Neural progenitor cell (in vitro differentiated cells): ENCODE data around the gene SAPCD1. TPM values are rescaled to one million over a fixed set of nuclear protein-coding genes. Genes with fewer than 3 reads are reported as not detected.

Experiments used
- DNase-seq: peaks from one replicate; pipeline ENCODE4 v3.0.0-alpha.2; 2016; ENCODE audit warnings: low spot score
- H2AFZ ChIP-seq: fragments of 200-600 bp; sonication (generic); replicated peaks from 2 replicates; pipeline ENCODE4 v1.6.1; 2016; ENCODE audit warnings: antibody characterized with exemption
- H3F3A ChIP-seq: fragments of 200-600 bp; sonication (generic); 2 replicates; pipeline ENCODE4 v1.6.1; 2016; ENCODE audit warnings: antibody characterized with exemption, low read depth
- H3K27ac ChIP-seq: fragments of 200-600 bp; sonication (generic); 2 replicates; pipeline ENCODE4 v1.5.1; 2016; ENCODE audit warnings: mild to moderate bottlenecking
- H3K27me3 ChIP-seq: fragments of 200-600 bp; sonication (generic); 2 replicates; pipeline ENCODE4 v1.6.1; 2016; ENCODE audit warnings: mild to moderate bottlenecking, moderate library complexity
- H3K36me3 ChIP-seq: fragments of 200-600 bp; sonication (generic); 2 replicates; pipeline ENCODE4 v1.5.1; 2016
- H3K4me1 ChIP-seq: fragments of 200-600 bp; sonication (generic); 2 replicates; pipeline ENCODE4 v1.6.1; 2016; ENCODE audit warnings: mixed run types
- H3K4me2 ChIP-seq: fragments of 200-600 bp; sonication (generic); 2 replicates; pipeline ENCODE4 v1.6.1; 2016
- H3K4me3 ChIP-seq: fragments of 200-600 bp; sonication (generic); 2 replicates; pipeline ENCODE4 v1.5.1; 2016
- H3K79me2 ChIP-seq: fragments of 200-600 bp; sonication (generic); 2 replicates; pipeline ENCODE4 v1.6.1; 2016; ENCODE audit warnings: low read depth
- H3K9ac ChIP-seq: fragments of 200-600 bp; sonication (generic); 2 replicates; pipeline ENCODE4 v1.6.1; 2016
- H3K9me3 ChIP-seq: fragments of 200-600 bp; sonication (generic); 2 replicates; pipeline ENCODE4 v1.5.1; 2016; ENCODE audit warnings: low read depth
- H4K20me1 ChIP-seq: fragments of 200-600 bp; sonication (generic); 2 replicates; pipeline ENCODE4 v1.6.1; 2016; ENCODE audit warnings: low read depth
- H3K27ac Mint-ChIP-seq: 3 replicates; pipeline ENCODE4 v1.8.0; 2021; ENCODE audit warnings: mixed read lengths
- H3K27me3 Mint-ChIP-seq: 2 replicates; pipeline ENCODE4 v1.8.0; 2022; ENCODE audit warnings: low read depth, mild to moderate bottlenecking, inconsistent platforms, moderate library complexity, mixed read lengths; ENCODE audit not compliant: insufficient read depth
- H3K36me3 Mint-ChIP-seq: 3 replicates; pipeline ENCODE4 v1.8.0; 2021; ENCODE audit warnings: mixed read lengths
- H3K4me1 Mint-ChIP-seq: 3 replicates; pipeline ENCODE4 v1.8.0; 2021; ENCODE audit warnings: mixed read lengths
- H3K4me3 Mint-ChIP-seq: 3 replicates; pipeline ENCODE4 v1.8.0; 2021; ENCODE audit warnings: mild to moderate bottlenecking, moderate library complexity, mixed read lengths
- H3K9me3 Mint-ChIP-seq: 3 replicates; pipeline ENCODE4 v1.8.0; 2020; ENCODE audit warnings: mixed read lengths
- CTCF ChIP-seq: fragments of 200-600 bp; sonication (generic); IDR thresholded peaks from 2 replicates; pipeline ENCODE4 v1.5.1; 2017; ENCODE audit warnings: antibody characterized with exemption, mild to moderate bottlenecking
- EZH2 ChIP-seq: fragments of 200-600 bp; sonication (generic); IDR thresholded peaks from 2 replicates; pipeline ENCODE4 v1.6.1; 2017; ENCODE audit warnings: antibody characterized with exemption, mild to moderate bottlenecking, moderate library complexity
- EZH2phosphoT487 ChIP-seq: fragments of 200-600 bp; sonication (generic); IDR thresholded peaks from 2 replicates; pipeline ENCODE4 v1.6.1; 2017; ENCODE audit warnings: antibody characterized with exemption
- total RNA-seq: library from RNA; depleted of rRNA; stranded (reverse); fragments of >200 nt; gene quantifications from 2 replicates; pipeline ENCODE4 v1.2.3, GENCODE V29; 2015; ENCODE audit warnings: low replicate concordance

SAPCD1 gene
- total RNA-seq, 1 donor from 2014 or later: 11.9 TPM

- Histone ChIP-seq H3K36me3 (no peaks in the 10 kb centered on the region), H2AFZ (no peak overlapping the region), H3K27me3 (no peaks in the 10 kb centered on the region), H3K27ac (no peak overlapping the region), H3K9me3 (no peaks in the 10 kb centered on the region), H4K20me1 (no peaks in the 10 kb centered on the region), H3K4me1 (no peaks in the 10 kb centered on the region), H3F3A (no peaks in the 10 kb centered on the region), H3K4me3 (no peak overlapping the region), H3K79me2 (no peaks in the 10 kb centered on the region), H3K4me2 (no peak overlapping the region), H3K9ac (no peak overlapping the region)
- H3K4me3 Mint-ChIP-seq: no peak overlapping the region
- H3K9me3 Mint-ChIP-seq: no peaks in the 10 kb centered on the region
- peaks cover 2% of the 10 kb centered on the region for H3K27me3 Mint-ChIP-seq
- no peak for TF ChIP-seq EZH2
- TF ChIP-seq CTCF: no peak
- TF ChIP-seq EZH2phosphoT487: no peak
- no peak overlapping the region for H3K27ac Mint-ChIP-seq
- H3K36me3 Mint-ChIP-seq: peaks cover 18% of the 10 kb centered on the region
- DNase-seq: no peak
- peaks cover under 1% of the 10 kb centered on the region for H3K4me1 Mint-ChIP-seq
These were observed 19.0 kb downstream of the SAPCD1 start for GRCh38 chr6:31781244-31782125.

GRCh38 chr6:31782126-31782855, 19.8 kb downstream of the SAPCD1 start:
- peaks cover 2% of the 10 kb centered on the region for H3K27me3 Mint-ChIP-seq
- no peak overlapping the region for H3K27ac Mint-ChIP-seq
- no peak overlapping the region for H3K27ac ChIP-seq
- no peaks in the 10 kb centered on the region for H3K9me3 Mint-ChIP-seq
- H3F3A ChIP-seq: no peaks in the 10 kb centered on the region
- H4K20me1 ChIP-seq: no peaks in the 10 kb centered on the region
- H3K36me3 ChIP-seq: no peaks in the 10 kb centered on the region
- H3K36me3 Mint-ChIP-seq: peaks cover 18% of the 10 kb centered on the region
- no peak overlapping the region for H3K9ac ChIP-seq
- TF ChIP-seq EZH2 (no peak), EZH2phosphoT487 (no peak), CTCF (no peak)
- H3K4me3 Mint-ChIP-seq: no peak overlapping the region
- no peaks in the 10 kb centered on the region for H3K79me2 ChIP-seq
- DNase-seq: no peak
- no peaks in the 10 kb centered on the region for H3K9me3 ChIP-seq
- no peaks in the 10 kb centered on the region for H3K4me1 Mint-ChIP-seq
- H3K4me2 ChIP-seq: no peak overlapping the region
- no peak overlapping the region for H2AFZ ChIP-seq
- H3K4me1 ChIP-seq: no peaks in the 10 kb centered on the region
- no peaks in the 10 kb centered on the region for H3K27me3 ChIP-seq
- no peak overlapping the region for H3K4me3 ChIP-seq

GRCh38 chr6:31784098-31784925, 21.9 kb downstream of the SAPCD1 start:
- H3K4me1 Mint-ChIP-seq: no peaks in the 10 kb centered on the region
- H3F3A ChIP-seq: peaks cover 4% of the 10 kb centered on the region
- H3K4me1 ChIP-seq: no peaks in the 10 kb centered on the region
- no peak overlapping the region for H3K4me3 ChIP-seq
- no peaks in the 10 kb centered on the region for H3K27me3 ChIP-seq
- no peak overlapping the region for H3K27ac Mint-ChIP-seq
- H3K27me3 Mint-ChIP-seq: peaks cover 2% of the 10 kb centered on the region
- H3K36me3 Mint-ChIP-seq: peaks cover 20% of the 10 kb centered on the region
- H3K9ac ChIP-seq: no peak overlapping the region
- no peak overlapping the region for H2AFZ ChIP-seq
- no peak overlapping the region for H3K27ac ChIP-seq
- no peaks in the 10 kb centered on the region for H3K9me3 Mint-ChIP-seq
- no peaks in the 10 kb centered on the region for H3K9me3 ChIP-seq
- H4K20me1 ChIP-seq: no peaks in the 10 kb centered on the region
- DNase-seq: no peak
- no peaks in the 10 kb centered on the region for H3K79me2 ChIP-seq
- H3K4me3 Mint-ChIP-seq: no peak overlapping the region
- no peaks in the 10 kb centered on the region for H3K36me3 ChIP-seq
- TF ChIP-seq CTCF: no peak
- TF ChIP-seq EZH2: no peak
- TF ChIP-seq EZH2phosphoT487: no peak
- no peak overlapping the region for H3K4me2 ChIP-seq
